A673 (cell line): ENCODE data around the gene FXYD2.

Experiments used
- CTCF ChIP-seq: fragments of 300-800, 200-600 bp; sonication (generic); conservative IDR thresholded peaks from 2 replicates; pipeline ENCODE4 v1.5.1; 2017; ENCODE audit warnings: low read depth, mild to moderate bottlenecking, antibody characterized with exemption, low read length, moderate library complexity, mixed read lengths
- EZH2 ChIP-seq: fragments of 200-600 bp; sonication (generic); IDR thresholded peaks from 2 replicates; pipeline ENCODE4 v1.6.1; 2017; ENCODE audit warnings: borderline replicate concordance, low read depth, mild to moderate bottlenecking, mixed read lengths, antibody characterized with exemption, low read length; ENCODE audit not compliant: poor library complexity, severe bottlenecking

- TF ChIP-seq CTCF, result no peak
- no peak for TF ChIP-seq EZH2
Observed at GRCh38 chr11:117851106-117851505, 26.6 kb upstream of the FXYD2 start.
